WERI-Rb-1 (cell line): ENCODE results near the gene SMARCE1.

ENCODE experiments used
- DNase-seq: peaks from one replicate; pipeline ENCODE4 v3.0.0-alpha.2; 2020
- H3K27ac ChIP-seq: fragments of 250-450 bp; sonication (Bioruptor Pico); 2 replicates; pipeline ENCODE4 v1.5.1; 2020; ENCODE audit warnings: mild to moderate bottlenecking, moderate library complexity
- H3K27me3 ChIP-seq: fragments of 250-450 bp; sonication (Bioruptor Pico); 2 replicates; pipeline ENCODE4 v1.5.1; 2021; ENCODE audit warnings: mild to moderate bottlenecking, low read depth, moderate library complexity; ENCODE audit not compliant: insufficient read depth, severe bottlenecking
- H3K36me3 ChIP-seq: fragments of 250-450 bp; sonication (Bioruptor Pico); 2 replicates; pipeline ENCODE4 v1.5.1; 2020; ENCODE audit warnings: mild to moderate bottlenecking, moderate library complexity
- H3K4me3 ChIP-seq: 2 replicates; pipeline ENCODE4 v1.5.1; 2011; ENCODE audit warnings: low read depth, mild to moderate bottlenecking, control low read depth, low read length
- H3K9me3 ChIP-seq: fragments of 250-450 bp; sonication (Bioruptor Pico); 2 replicates; pipeline ENCODE4 v1.5.1; 2021; ENCODE audit warnings: mild to moderate bottlenecking, moderate library complexity; ENCODE audit not compliant: severe bottlenecking
- TF ChIP-seq, protein P1 (sequence below): IDR thresholded peaks from 2 replicates; pipeline ENCODE4 v1.5.1; 2011; ENCODE audit warnings: low read depth, mild to moderate bottlenecking, control low read depth, inconsistent platforms, low read length

SMARCE1 gene

DNA sequence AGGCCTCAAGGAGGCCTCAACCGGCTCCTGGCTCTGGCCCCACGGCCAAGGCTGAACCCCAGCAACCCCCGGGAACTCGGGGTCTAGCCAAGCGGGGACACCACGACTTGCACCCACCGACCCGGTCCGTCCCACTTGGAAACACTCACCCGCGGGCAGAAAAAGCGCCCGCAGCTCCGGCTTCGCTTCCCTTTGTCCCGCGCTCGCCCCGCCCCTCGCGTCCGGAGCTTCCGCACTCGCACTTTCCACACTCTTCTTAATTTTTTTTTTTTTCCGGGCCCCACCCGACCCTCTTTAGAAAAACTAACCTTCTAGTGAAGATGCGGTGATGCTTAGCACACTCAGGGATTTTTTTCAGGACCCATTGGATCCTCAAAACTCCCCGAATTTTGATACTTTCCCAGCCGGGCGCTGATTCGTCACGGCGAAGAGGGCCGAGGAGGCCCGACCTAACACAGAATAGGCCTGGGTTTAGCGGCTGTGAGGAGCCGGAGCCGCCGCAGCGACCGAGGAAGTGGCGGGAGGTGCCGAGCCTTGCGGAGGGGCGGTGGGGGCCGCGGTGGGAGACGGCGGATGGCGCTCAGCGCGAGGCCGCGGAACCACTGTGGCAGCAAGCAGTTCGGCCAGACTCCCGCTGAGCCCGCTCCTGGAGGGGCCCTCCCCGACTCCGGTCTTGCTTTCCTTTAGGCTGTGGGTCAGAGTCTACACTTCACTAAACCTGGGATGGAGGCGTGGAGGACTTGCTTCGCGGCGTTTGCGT is at the start of gene SMARCE1:
Gene SMARCE1, minus strand, starts transcription at position 195 of the 760 bp plus-strand sequence. CDS start 2,016 bp downstream, outside the sequence.
- H3K27ac ChIP-seq, result peak within 1 kb of the TSS; percentile 99
- H3K9me3 ChIP-seq, result no peaks in the 10 kb centered on the region
- H3K36me3 ChIP-seq, result peaks cover 49% of the 10 kb centered on the region
- H3K27me3 ChIP-seq, result no peaks in the 10 kb centered on the region
- TF ChIP-seq, protein P1, sequence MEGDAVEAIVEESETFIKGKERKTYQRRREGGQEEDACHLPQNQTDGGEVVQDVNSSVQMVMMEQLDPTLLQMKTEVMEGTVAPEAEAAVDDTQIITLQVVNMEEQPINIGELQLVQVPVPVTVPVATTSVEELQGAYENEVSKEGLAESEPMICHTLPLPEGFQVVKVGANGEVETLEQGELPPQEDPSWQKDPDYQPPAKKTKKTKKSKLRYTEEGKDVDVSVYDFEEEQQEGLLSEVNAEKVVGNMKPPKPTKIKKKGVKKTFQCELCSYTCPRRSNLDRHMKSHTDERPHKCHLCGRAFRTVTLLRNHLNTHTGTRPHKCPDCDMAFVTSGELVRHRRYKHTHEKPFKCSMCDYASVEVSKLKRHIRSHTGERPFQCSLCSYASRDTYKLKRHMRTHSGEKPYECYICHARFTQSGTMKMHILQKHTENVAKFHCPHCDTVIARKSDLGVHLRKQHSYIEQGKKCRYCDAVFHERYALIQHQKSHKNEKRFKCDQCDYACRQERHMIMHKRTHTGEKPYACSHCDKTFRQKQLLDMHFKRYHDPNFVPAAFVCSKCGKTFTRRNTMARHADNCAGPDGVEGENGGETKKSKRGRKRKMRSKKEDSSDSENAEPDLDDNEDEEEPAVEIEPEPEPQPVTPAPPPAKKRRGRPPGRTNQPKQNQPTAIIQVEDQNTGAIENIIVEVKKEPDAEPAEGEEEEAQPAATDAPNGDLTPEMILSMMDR, result no peak
- H3K4me3 ChIP-seq, result peak within 1 kb of the TSS; percentile 97
- DNase-seq, result peak; percentile 87

DNA sequence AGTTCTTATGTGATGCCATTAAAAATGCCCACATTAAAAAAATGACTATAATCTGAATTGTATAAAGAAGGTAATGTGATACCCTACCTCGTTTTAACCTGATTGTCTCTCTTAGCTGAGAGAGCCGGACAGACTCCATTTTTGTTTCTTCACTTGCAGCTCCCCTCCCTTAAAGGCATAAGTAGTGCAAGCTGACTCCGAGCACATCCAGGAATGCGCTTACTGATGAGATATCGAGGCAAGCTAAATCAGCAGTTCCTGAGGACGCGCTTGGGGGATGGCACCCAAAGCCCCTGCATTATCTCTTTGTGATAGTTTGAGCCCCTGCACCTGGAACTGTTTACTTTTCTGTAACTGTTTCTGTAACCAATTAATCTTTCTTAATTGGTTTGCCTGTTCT is 49.7 kb upstream of the SMARCE1 start:
- TF ChIP-seq, protein P1, result no peak
- Histone ChIP-seq H3K9me3 (no peaks in the 10 kb centered on the region), H3K4me3 (no peak overlapping the region), H3K27ac (no peak overlapping the region), H3K27me3 (peaks cover 93% of the 10 kb centered on the region), H3K36me3 (no peaks in the 10 kb centered on the region)
- no peak for DNase-seq

DNA sequence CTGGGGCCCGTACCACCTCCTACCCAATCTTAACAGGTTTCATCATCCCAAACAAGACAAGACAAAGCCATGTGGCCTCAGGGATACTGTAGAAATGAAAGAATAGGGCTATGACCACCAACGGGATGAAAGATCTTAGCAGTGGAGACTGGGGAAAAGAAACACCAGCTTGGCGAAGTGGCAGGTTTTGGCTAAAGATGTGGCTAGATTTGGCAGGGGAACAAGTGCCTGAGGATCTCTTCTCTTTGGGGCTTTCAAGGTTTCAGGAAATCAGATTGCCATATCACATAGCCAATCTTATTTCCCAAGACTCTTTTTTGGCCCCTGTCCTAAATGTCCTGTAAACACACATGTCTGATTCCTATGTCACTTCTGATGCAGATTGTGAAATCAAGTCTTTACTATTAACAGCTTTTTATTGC is 49.0 kb upstream of the SMARCE1 start:
- TF ChIP-seq, protein P1, result no peak
- DNase-seq, result no peak
- Histone ChIP-seq H3K27ac (no peak overlapping the region), H3K9me3 (no peaks in the 10 kb centered on the region), H3K36me3 (no peaks in the 10 kb centered on the region), H3K4me3 (no peak overlapping the region), H3K27me3 (peaks cover 93% of the 10 kb centered on the region)

DNA sequence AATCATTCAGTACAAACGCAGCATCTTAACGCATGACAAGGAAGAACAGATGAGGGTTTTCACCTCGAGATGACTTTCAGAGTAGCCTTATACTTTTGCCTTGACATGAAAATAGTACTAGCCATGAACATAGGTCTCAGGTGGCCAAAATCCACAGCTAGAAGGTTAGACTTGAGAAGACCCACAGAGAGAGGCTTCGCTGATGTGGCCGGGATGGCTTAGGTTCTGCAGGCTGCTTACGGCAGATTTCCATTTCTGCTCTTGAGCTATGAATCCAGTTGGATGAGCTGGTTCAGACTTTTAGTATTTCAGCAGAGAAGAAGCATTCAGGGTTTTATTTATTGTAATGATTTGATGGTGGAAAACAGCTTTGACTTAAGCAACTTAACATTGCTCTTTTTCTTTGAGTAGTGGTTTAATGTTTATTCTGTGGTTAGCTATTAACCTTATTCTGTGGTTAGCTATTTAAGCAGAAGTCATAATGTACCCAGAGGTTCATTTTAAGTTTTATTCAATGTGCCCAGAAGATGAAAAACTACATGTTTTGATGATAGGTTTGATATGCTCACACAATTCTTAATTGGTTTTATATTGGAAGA is 48.4 kb upstream of the SMARCE1 start:
- TF ChIP-seq, protein P1, result no peak
- Histone ChIP-seq H3K27me3 (peaks cover 92% of the 10 kb centered on the region), H3K4me3 (no peak overlapping the region), H3K9me3 (no peaks in the 10 kb centered on the region), H3K27ac (no peak overlapping the region), H3K36me3 (no peaks in the 10 kb centered on the region)
- no peak for DNase-seq

DNA sequence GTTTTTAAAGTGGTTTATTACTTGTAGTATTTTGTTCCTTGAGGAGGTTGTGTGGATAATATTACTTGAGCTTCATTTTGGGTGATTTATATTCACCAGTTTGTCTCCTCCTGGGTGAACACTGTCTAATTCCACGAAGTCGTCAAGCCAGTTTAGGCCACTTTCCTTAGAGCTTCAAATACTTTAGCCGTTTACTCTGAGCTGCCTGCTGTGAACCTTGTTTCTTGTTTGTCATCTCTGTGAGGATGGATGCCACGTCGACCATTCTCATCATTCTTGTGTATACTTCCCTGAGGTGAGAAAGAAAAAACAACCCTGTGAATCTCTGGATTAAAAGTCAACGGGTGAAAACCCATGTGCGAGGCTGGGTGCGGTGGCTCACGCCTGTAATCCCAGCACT is 47.0 kb upstream of the SMARCE1 start:
- DNase-seq, result no peak
- Histone ChIP-seq H3K4me3 (no peak overlapping the region), H3K36me3 (no peaks in the 10 kb centered on the region), H3K9me3 (no peaks in the 10 kb centered on the region), H3K27me3 (peaks cover 82% of the 10 kb centered on the region), H3K27ac (no peak overlapping the region)
- TF ChIP-seq, protein P1, result no peak
